HL-60 (cell line): ENCODE data around the gene CYP3A7.
"Not testable (repeated sequence)": the region's sequence is repeated elsewhere in the genome, so short reads cannot be mapped to it uniquely, and the experiment has no call there.

Experiments used
- DNase-seq, 2 experiments: peaks; one replicate each; pipeline ENCODE4 v3.0.0-alpha.2; 2010 to 2020; ENCODE audit warnings: low read depth in 1 of 2, low spot score in 1 of 2
- H3K27ac ChIP-seq: fragments of 250-450 bp; sonication (Bioruptor Pico); replicated peaks from 2 replicates; pipeline ENCODE4 v1.5.1; 2020; ENCODE audit warnings: mild to moderate bottlenecking, moderate library complexity
- H3K27me3 ChIP-seq: fragments of 250-450 bp; sonication (Bioruptor Pico); 2 replicates; pipeline ENCODE4 v1.5.1; 2021; ENCODE audit warnings: mild to moderate bottlenecking, moderate library complexity; ENCODE audit not compliant: insufficient read depth, poor library complexity, severe bottlenecking
- H3K4me3 ChIP-seq: replicated peaks from 2 replicates; pipeline ENCODE4 v1.5.1; 2011; ENCODE audit warnings: mild to moderate bottlenecking, control low read depth, low read length; ENCODE audit not compliant: insufficient read depth
- GABPA ChIP-seq: IDR thresholded peaks from 2 replicates; pipeline ENCODE4 v1.6.1; 2012; ENCODE audit warnings: low read depth
- POLR2AphosphoS5 ChIP-seq: IDR thresholded peaks from 2 replicates; pipeline ENCODE4 v1.6.1; 2012; ENCODE audit warnings: low read depth
- SPI1 ChIP-seq: IDR thresholded peaks from 2 replicates; pipeline ENCODE4 v1.6.1; 2012; ENCODE audit warnings: low read depth, mild to moderate bottlenecking, borderline replicate concordance
- TF ChIP-seq, protein P1 (sequence below): IDR thresholded peaks from 2 replicates; pipeline ENCODE4 v1.6.1; 2012; ENCODE audit warnings: low read depth; ENCODE audit not compliant: insufficient replicate concordance
- TF ChIP-seq, protein P2 (sequence below): IDR thresholded peaks from one replicate; pipeline ENCODE4 v1.5.1; 2011; ENCODE audit warnings: low read length, control low read depth, inconsistent platforms; ENCODE audit not compliant: insufficient read depth

The CYP3A7 gene

DNA sequence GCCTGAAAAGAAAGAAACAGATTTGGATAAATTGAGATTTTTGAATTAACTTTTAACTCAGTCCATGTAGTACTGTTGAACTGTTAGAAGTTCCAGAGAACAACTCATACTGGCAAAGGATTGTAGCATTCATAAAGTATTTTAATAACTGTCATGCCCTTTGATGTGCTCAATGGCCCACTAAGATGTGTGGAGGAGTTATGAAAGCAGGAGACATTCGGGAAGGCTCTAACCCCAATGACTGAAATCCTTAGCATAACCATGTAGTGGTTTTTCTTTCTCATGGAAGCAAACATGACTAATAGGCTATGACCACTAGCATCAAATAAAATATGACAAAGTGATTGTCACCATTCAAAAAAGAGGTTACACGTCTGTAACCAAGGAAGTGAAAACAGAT lies 25.7 kb downstream of the CYP3A7 start:
- TF ChIP-seq SPI1: no peak
- H3K27ac ChIP-seq: no peak overlapping the region
- no peak for DNase-seq

DNA sequence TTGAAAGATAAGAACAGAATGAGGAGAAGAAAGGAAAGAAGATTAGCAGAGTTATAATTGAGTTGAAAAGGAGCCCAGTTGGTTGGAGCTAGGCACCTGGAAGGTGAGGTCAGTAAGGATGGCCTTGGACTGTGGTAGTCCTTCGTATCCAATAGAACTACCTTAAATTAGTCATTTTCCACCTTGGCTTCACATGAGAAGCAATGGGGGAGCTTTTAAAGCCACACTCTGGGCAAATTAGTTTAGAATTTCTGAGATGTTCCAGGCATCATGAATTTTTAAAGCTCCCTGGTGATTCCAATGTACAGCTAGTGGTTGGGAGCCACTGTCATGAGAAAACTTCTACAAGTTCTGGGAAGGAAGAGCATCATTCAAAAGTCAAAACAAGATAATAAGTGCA lies 27.9 kb downstream of the CYP3A7 start:
- Histone ChIP-seq H3K4me3 (no peak overlapping the region), H3K27me3 (no peaks in the 10 kb centered on the region), H3K27ac (no peak overlapping the region)
- no peak for DNase-seq
- no peak for TF ChIP-seq GABPA
- TF ChIP-seq, protein P1, sequence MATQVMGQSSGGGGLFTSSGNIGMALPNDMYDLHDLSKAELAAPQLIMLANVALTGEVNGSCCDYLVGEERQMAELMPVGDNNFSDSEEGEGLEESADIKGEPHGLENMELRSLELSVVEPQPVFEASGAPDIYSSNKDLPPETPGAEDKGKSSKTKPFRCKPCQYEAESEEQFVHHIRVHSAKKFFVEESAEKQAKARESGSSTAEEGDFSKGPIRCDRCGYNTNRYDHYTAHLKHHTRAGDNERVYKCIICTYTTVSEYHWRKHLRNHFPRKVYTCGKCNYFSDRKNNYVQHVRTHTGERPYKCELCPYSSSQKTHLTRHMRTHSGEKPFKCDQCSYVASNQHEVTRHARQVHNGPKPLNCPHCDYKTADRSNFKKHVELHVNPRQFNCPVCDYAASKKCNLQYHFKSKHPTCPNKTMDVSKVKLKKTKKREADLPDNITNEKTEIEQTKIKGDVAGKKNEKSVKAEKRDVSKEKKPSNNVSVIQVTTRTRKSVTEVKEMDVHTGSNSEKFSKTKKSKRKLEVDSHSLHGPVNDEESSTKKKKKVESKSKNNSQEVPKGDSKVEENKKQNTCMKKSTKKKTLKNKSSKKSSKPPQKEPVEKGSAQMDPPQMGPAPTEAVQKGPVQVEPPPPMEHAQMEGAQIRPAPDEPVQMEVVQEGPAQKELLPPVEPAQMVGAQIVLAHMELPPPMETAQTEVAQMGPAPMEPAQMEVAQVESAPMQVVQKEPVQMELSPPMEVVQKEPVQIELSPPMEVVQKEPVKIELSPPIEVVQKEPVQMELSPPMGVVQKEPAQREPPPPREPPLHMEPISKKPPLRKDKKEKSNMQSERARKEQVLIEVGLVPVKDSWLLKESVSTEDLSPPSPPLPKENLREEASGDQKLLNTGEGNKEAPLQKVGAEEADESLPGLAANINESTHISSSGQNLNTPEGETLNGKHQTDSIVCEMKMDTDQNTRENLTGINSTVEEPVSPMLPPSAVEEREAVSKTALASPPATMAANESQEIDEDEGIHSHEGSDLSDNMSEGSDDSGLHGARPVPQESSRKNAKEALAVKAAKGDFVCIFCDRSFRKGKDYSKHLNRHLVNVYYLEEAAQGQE: no peak
- TF ChIP-seq SPI1: no peak
- TF ChIP-seq, protein P2, sequence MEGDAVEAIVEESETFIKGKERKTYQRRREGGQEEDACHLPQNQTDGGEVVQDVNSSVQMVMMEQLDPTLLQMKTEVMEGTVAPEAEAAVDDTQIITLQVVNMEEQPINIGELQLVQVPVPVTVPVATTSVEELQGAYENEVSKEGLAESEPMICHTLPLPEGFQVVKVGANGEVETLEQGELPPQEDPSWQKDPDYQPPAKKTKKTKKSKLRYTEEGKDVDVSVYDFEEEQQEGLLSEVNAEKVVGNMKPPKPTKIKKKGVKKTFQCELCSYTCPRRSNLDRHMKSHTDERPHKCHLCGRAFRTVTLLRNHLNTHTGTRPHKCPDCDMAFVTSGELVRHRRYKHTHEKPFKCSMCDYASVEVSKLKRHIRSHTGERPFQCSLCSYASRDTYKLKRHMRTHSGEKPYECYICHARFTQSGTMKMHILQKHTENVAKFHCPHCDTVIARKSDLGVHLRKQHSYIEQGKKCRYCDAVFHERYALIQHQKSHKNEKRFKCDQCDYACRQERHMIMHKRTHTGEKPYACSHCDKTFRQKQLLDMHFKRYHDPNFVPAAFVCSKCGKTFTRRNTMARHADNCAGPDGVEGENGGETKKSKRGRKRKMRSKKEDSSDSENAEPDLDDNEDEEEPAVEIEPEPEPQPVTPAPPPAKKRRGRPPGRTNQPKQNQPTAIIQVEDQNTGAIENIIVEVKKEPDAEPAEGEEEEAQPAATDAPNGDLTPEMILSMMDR: no peak
- no peak for TF ChIP-seq POLR2AphosphoS5

More for the DNA sequence above, 25.7 kb downstream of the CYP3A7 start:
- H3K4me3 ChIP-seq: no peak overlapping the region
- H3K27me3 ChIP-seq: no peaks in the 10 kb centered on the region

GRCh38 chr7:99699946-99700345 lies 35.0 kb downstream of the CYP3A7 start:
- Histone ChIP-seq H3K27ac (no peak overlapping the region), H3K27me3 (no peaks in the 10 kb centered on the region), H3K4me3 (no peak overlapping the region)
- no peak for DNase-seq
- TF ChIP-seq, protein P2: no peak
- no peak for TF ChIP-seq POLR2AphosphoS5
- TF ChIP-seq SPI1: no peak
- TF ChIP-seq, protein P1: no peak
- no peak for TF ChIP-seq GABPA

GRCh38 chr7:99698867-99699730 lies 35.9 kb downstream of the CYP3A7 start:
- not testable (repeated sequence) for H3K4me3 ChIP-seq, H3K27me3 ChIP-seq, H3K27ac ChIP-seq, DNase-seq

DNA sequence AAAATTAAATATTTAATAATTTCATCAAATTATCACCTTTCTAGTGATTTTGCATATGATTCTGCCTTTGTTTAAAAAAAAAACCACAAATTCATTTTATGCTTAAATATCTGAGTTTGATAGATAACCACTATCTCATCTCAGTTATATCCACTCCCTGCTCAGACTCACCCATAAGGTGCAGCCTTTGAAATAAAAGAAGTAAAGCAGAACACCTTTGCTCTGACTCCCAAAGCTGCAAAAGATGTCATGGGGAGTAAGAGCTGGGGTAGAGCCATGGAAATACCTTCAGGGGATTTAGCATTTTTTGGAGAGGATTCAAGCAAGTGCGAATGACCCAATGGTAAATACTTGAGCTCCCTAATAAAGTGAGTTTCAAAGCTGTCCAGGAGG lies 40.1 kb downstream of the CYP3A7 start:
- no peaks in the 10 kb centered on the region for H3K27me3 ChIP-seq
- H3K27ac ChIP-seq: no peak overlapping the region
- H3K4me3 ChIP-seq: no peak overlapping the region
- TF ChIP-seq, protein P1: no peak
- TF ChIP-seq, protein P2: no peak
- no peak for TF ChIP-seq POLR2AphosphoS5
- TF ChIP-seq GABPA: no peak
- no peak for TF ChIP-seq SPI1
- no peak for DNase-seq
